ENCODE results near the gene CLVS2. TPM values are rescaled to one million over a fixed set of nuclear protein-coding genes. Genes with fewer than 3 reads are reported as not detected.

CLVS2 gene
- polyA plus RNA-seq, 1 donor (not counting 4 experiments of a cell fraction or from before 2014, with no cell fraction given), result not detected

- Histone ChIP-seq H3K4me3 (ENCODE audit: control insufficient read depth in 2 of 3, extremely low read depth in 1 of 3, insufficient read depth in 2 of 3, low read depth in 1 of 3, low read length in 3 of 3) (no peak overlapping the region), H3K9ac (ENCODE audit: control insufficient read depth, extremely low read depth, insufficient read depth, low read length) (no peak overlapping the region), H3K9me1 (ENCODE audit: control insufficient read depth, extremely low read depth, insufficient read depth, low read length) (no peaks in the 10 kb centered on the region), H4K20me1 (ENCODE audit: control insufficient read depth, extremely low read depth, insufficient read depth, low read length) (no peaks in the 10 kb centered on the region), H3K79me2 (ENCODE audit: control insufficient read depth, insufficient read depth, low read length) (no peaks in the 10 kb centered on the region), H3K4me1 (ENCODE audit: control insufficient read depth, extremely low read depth, insufficient read depth, low read length) (no peaks in the 10 kb centered on the region), H3K27me3 (ENCODE audit: control insufficient read depth, extremely low read depth, insufficient read depth, low read length) (no peaks in the 10 kb centered on the region), H3K9me3 (ENCODE audit: control insufficient read depth, low read depth, low read length) (no peaks in the 10 kb centered on the region), H3K36me3 (ENCODE audit: control insufficient read depth in 2 of 2, extremely low read depth in 1 of 2, insufficient read depth in 2 of 2, low read length in 2 of 2) (no peaks in the 10 kb centered on the region), H3K27ac (ENCODE audit: control insufficient read depth, insufficient read depth, low read length) (no peak overlapping the region), H3K4me2 (ENCODE audit: control insufficient read depth, extremely low read depth, insufficient read depth, low read depth, low read length) (no peak overlapping the region), H2AFZ (ENCODE audit: control insufficient read depth, low read length) (no peak overlapping the region)
- TF ChIP-seq EZH2 (IDR thresholded peaks at IDR 0.05; ENCODE audit: low read length) (no peak), CTCF (optimal IDR thresholded peaks at IDR 0.05 in 1 of 3, IDR thresholded peaks at IDR 0.05 in 1 of 3, conservative IDR thresholded peaks at IDR 0.05 in 1 of 3; ENCODE audit: extremely low read depth in 1 of 3, insufficient read depth in 2 of 3, low read length in 3 of 3) (no peak)
- DNase-seq (ENCODE audit: low read depth, low spot score) (no peak), FAIRE-seq (no peak)
- dilution Hi-C loops (cut with MboI; ENCODE audit: extremely low pct_ligation_motif_present, low sequenced_read_pairs), result no loop called here
Measured at GRCh38 chr6:123116370-123116769, 120.3 kb downstream of the CLVS2 start.

DNA sequence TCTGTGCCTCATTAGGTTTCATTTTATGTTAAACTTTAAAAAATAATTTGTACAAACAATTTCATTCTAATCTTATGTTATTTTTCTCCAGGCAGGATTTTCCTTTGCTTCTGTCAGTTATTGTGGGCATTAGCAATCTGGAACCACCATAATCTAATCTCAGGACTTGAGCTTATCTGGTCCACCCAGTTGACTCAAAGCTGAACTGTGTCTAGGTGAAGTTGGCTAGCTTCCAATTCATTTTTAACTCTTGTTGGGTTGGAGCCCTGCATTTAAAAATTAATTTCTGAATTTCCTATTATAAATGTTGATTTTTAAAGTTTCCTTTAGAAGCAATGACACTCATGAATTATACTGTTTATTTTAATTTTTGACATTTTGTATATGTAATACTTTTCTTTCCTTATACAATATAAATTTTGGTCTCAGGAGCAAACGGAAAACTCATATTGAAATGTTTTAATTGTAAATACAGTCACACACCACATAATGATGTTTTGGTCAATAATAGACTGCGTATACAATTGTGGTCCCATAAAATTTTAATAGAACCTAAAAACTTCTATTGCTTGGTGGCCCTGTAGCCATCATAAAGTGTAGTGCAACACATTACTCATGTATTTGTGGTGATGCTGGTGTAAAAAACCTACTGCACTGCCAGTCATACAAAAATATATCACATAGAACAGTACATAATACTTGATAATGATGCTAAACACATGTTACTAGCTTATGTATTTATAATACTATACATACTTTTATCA lies 121.3 kb downstream of the CLVS2 start:
- Histone ChIP-seq H3K27ac (ENCODE audit: control insufficient read depth, insufficient read depth, low read length) (no peak overlapping the region), H3K9ac (ENCODE audit: control insufficient read depth, extremely low read depth, insufficient read depth, low read length) (no peak overlapping the region), H3K36me3 (ENCODE audit: control insufficient read depth in 2 of 2, extremely low read depth in 1 of 2, insufficient read depth in 2 of 2, low read length in 2 of 2) (no peaks in the 10 kb centered on the region), H3K9me3 (ENCODE audit: control insufficient read depth, low read depth, low read length) (no peaks in the 10 kb centered on the region), H3K9me1 (ENCODE audit: control insufficient read depth, extremely low read depth, insufficient read depth, low read length) (no peaks in the 10 kb centered on the region), H4K20me1 (ENCODE audit: control insufficient read depth, extremely low read depth, insufficient read depth, low read length) (no peaks in the 10 kb centered on the region), H3K4me3 (ENCODE audit: control insufficient read depth in 2 of 3, extremely low read depth in 1 of 3, insufficient read depth in 2 of 3, low read depth in 1 of 3, low read length in 3 of 3) (no peak overlapping the region), H3K4me1 (ENCODE audit: control insufficient read depth, extremely low read depth, insufficient read depth, low read length) (no peaks in the 10 kb centered on the region), H3K4me2 (ENCODE audit: control insufficient read depth, extremely low read depth, insufficient read depth, low read depth, low read length) (no peak overlapping the region), H2AFZ (ENCODE audit: control insufficient read depth, low read length) (no peak overlapping the region), H3K27me3 (ENCODE audit: control insufficient read depth, extremely low read depth, insufficient read depth, low read length) (no peaks in the 10 kb centered on the region), H3K79me2 (ENCODE audit: control insufficient read depth, insufficient read depth, low read length) (no peaks in the 10 kb centered on the region)
- DNase-seq (ENCODE audit: low read depth, low spot score), result no peak
- TF ChIP-seq EZH2 (IDR thresholded peaks at IDR 0.05; ENCODE audit: low read length) (no peak), CTCF (optimal IDR thresholded peaks at IDR 0.05 in 1 of 3, IDR thresholded peaks at IDR 0.05 in 1 of 3, conservative IDR thresholded peaks at IDR 0.05 in 1 of 3; ENCODE audit: extremely low read depth in 1 of 3, insufficient read depth in 2 of 3, low read length in 3 of 3) (no peak)
- dilution Hi-C loops (cut with MboI; ENCODE audit: extremely low pct_ligation_motif_present, low sequenced_read_pairs), result no loop called here
- no peak for FAIRE-seq

Data from keratinocyte (primary cell).